Measurements from ENCODE around the gene DAB2.
"Not testable (repeated sequence)": the region's sequence is repeated elsewhere in the genome, so short reads cannot be mapped to it uniquely, and the experiment has no call there.

DAB2 gene

DNA sequence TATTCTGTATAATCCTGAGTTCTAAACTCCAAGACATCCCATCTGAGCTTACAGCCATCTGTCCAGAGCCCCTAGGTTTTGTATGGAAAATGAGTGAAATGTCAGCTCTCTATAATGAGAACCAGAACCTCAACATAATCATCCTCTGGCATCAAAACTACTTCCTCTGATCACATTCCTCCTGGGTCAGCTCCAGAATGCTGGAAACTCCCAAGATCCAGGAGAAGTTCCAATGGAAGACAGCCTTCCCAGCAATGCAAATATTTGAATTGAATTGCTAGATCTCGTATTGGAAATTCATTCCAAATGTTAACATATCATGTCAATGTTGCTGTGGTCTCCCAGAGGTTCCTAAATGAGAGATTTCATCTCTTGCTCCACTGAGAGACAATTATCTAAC is 84.3 kb downstream of the DAB2 start:
- DNase-seq (ENCODE audit: low read depth in 2 of 2): no peak

DNA sequence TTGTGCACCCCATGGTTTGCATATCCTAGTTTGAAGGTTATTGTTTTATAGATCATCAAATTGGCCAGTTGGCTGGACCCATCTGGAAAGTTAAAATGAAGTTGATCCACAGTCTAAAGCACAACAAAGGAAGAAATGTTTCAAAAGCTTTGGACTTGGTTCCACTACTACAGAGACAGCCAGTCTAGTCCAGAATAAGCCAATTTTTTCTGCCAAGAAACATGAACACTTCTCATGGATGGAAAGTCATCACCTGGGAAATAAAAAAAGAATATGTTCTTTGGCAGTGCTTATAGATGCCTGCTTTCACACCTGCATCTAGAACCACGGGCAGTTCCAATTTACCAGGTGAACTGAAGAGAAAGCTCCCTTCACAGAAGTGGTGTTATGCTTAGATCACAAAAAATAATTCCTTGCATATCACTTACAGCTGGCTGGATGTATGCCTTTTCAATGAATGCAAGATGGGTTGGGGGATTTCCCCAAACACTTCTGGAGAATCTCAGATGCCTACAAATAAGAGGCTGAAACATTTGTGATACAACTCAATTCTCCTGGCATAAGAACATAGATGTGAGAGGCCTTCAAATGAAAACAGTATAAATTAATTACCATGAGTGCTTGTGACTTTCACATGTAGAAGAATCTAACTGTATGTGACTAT is 87.4 kb downstream of the DAB2 start:
- no peak for DNase-seq (ENCODE audit: low read depth in 2 of 2)

DNA sequence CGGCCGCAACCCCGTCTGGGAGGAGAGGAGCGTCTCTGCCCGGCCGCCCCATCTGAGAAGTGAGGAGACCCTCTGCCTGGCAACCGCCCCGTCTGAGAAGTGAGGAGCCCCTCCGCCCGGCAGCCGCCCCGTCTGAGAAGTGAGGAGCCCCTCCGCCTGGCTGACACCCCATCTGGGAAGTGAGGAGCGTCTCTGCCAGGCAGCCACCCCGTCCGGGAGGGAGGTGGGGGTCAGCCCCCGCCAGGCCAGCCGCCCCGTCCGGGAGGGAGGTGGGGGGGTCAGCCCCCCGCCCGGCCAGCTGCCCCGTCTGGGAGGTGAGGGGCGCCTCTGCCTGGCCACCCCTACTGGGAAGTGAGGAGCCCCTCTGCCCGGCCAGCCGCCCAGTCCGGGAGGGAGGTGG is 90.5 kb downstream of the DAB2 start:
- DNase-seq (ENCODE audit: low read depth in 2 of 2): not testable (repeated sequence)

DNA sequence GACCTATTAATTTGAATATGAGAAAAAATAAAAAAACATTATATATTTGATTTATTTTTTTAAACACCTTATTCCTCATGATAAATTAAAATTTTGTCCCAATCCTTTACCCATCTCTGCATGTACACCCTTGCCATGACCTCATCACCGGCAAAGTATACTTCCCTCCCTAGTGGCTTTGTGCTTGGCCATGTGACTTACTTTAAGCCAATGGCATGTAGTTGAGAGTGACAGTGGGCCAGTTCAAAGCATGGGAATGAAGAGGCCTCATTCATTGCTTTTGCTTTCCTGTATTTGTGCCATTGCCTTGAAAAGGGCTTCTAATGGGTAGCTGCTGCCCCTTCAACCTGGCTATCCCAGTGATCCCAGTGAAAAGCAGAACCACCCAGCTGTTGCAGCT is 91.7 kb downstream of the DAB2 start:
- no peak for DNase-seq (ENCODE audit: low read depth in 2 of 2)

DNA sequence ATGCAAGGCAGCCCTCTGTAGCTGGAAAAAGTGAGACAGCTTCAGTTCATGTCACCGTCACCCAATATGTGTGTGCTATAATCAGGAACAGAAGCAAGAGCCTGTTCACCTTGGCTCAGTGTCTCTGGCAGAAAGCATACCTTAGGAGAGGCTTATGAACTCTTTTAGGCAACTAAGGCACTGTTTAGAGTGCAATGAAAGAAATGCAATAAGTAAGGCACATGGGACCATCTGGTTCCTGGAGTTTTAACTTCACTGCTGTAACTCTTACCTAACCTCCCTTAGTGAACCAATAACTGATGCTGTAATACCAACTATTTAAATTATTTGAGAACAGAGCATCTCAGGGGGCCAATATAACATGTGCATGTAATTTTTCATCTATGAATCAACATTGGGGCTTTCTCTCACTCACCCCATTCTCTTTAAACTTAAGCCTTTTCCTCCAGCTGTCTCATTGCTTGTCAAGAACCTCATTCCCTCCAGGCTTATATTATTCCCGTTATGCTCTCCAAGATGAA is 92.9 kb downstream of the DAB2 start:
- no peak for DNase-seq (ENCODE audit: low read depth in 2 of 2)

DNA sequence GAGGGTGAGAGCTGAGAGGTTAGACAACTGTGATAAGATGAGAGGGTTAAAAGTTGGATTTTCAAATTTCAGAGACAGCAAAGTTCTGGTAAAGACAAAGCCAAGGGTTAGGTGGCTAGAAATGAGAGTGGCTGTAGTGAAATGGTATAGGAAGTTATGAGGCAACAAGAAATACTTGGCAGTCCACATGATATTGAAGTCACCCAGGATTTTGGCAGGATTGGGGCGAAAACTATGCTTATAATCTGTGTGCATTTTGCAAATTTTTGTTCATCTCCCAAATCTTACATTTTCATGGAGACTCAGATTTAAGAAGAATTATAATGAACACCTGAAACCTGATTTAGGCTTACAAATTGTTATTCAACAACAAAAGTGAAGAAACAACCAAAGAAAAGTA is 96.0 kb downstream of the DAB2 start:
- DNase-seq (ENCODE audit: low read depth in 2 of 2): no peak

DNA sequence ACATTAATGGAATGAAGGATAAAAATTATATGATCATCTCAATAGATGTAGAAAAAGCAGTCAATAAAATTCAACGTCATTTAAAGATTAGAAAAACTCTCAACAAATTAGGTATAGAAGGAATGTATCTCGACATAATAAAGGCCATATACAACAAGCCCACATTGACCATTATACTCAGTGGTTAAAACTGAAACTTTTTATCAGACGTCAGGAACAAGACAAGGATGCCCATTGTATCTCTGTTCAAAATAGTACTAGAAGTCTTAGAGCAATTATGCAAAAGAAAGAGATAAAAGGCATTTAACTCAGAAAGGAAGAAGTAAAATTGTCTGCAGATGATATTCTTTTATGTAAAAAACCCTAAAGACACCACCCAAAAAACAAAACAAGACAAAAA is 101.2 kb downstream of the DAB2 start:
- no peak for DNase-seq (ENCODE audit: low read depth in 2 of 2)

Measured in activated CD8-positive, alpha-beta memory T cell treated with anti-CD3 and anti-CD28 coated beads for 4 hours (primary cell).